WTC11 (cell line): ENCODE results near the gene MYRF. TPM values are rescaled to one million over a fixed set of nuclear protein-coding genes. Genes with fewer than 3 reads are reported as not detected.

Experiments
- ATAC-seq: fragments of 200-7000 bp; cut with Tn5 transposase; 2 replicates; pipeline ENCODE4 v1.10.0; 2021; ENCODE audit warnings: mild to moderate bottlenecking, moderate library complexity
- CTCF ChIA-PET: fragments of 300-600 bp; sonication (Branson Sonifier 250); formaldehyde crosslinking; loops from one replicate; lab custom pipeline; 2021; ENCODE audit warnings: antibody characterized with exemption; lab: Charles Lee
- POLR2A ChIA-PET: fragments of 350-600 bp; sonication (Branson Sonifier 250); formaldehyde crosslinking; loops from one replicate; lab custom pipeline; 2021; ENCODE audit warnings: antibody characterized with exemption; lab: Charles Lee
- DNase-seq: peaks from one replicate; pipeline ENCODE4 v3.0.0; 2021; ENCODE audit warnings: low spot score
- H3K27ac Mint-ChIP-seq: 2 replicates; pipeline ENCODE4 v1.8.0; 2021; ENCODE audit warnings: mixed read lengths
- H3K27me3 Mint-ChIP-seq: 2 replicates; pipeline ENCODE4 v1.8.0; 2021; ENCODE audit warnings: low read depth, mild to moderate bottlenecking, moderate library complexity, mixed read lengths
- H3K36me3 Mint-ChIP-seq: 2 replicates; pipeline ENCODE4 v1.8.0; 2021; ENCODE audit warnings: mixed read lengths
- H3K4me1 Mint-ChIP-seq: 2 replicates; pipeline ENCODE4 v1.8.0; 2022; ENCODE audit warnings: mixed read lengths
- H3K4me3 Mint-ChIP-seq: 2 replicates; pipeline ENCODE4 v1.8.0; 2021; ENCODE audit warnings: mild to moderate bottlenecking, moderate library complexity, mixed read lengths
- H3K9me3 Mint-ChIP-seq: 2 replicates; pipeline ENCODE4 v1.8.0; 2021; ENCODE audit warnings: mixed read lengths
- CREM ChIP-seq: sonication (generic); formaldehyde crosslinking; IDR thresholded peaks from 2 replicates; pipeline ENCODE4 v1.8.1; 2022; ENCODE audit warnings: mild to moderate bottlenecking, missing genetic modification reagents, moderate library complexity
- EMX1 ChIP-seq: fragments of 250-450 bp; sonication (Bioruptor Pico); IDR thresholded peaks from 2 replicates; pipeline ENCODE4 v1.8.0; 2021; ENCODE audit warnings: mild to moderate bottlenecking
- FOXJ3 ChIP-seq: sonication (generic); formaldehyde crosslinking; IDR thresholded peaks from 2 replicates; pipeline ENCODE4 v1.9.0; 2021; ENCODE audit warnings: missing genetic modification reagents, mild to moderate bottlenecking, borderline replicate concordance
- JAZF1 ChIP-seq: fragments of 250-450 bp; sonication (Bioruptor Pico); IDR thresholded peaks from 2 replicates; pipeline ENCODE4 v1.9.0; 2021; ENCODE audit warnings: moderate library complexity, mild to moderate bottlenecking, inconsistent platforms
- MXD4 ChIP-seq: fragments of 250-450 bp; sonication (Bioruptor Pico); IDR thresholded peaks from 2 replicates; pipeline ENCODE4 v1.8.0; 2021; ENCODE audit warnings: mild to moderate bottlenecking, moderate library complexity, borderline replicate concordance
- NFYB ChIP-seq: sonication (generic); formaldehyde crosslinking; conservative IDR thresholded peaks from 2 replicates; pipeline ENCODE4 v1.8.0; 2022; ENCODE audit warnings: low read depth, missing genetic modification reagents
- NR1H2 ChIP-seq: sonication (generic); formaldehyde crosslinking; IDR thresholded peaks from 2 replicates; pipeline ENCODE4 v1.9.0; 2021; ENCODE audit warnings: mild to moderate bottlenecking, moderate library complexity, missing genetic modification reagents
- RELA ChIP-seq: sonication (generic); formaldehyde crosslinking; IDR thresholded peaks from 2 replicates; pipeline ENCODE4 v1.8.1; 2022; ENCODE audit warnings: missing genetic modification reagents, mild to moderate bottlenecking, borderline replicate concordance
- RORB ChIP-seq: fragments of 250-450 bp; sonication (Bioruptor Pico); IDR thresholded peaks from 2 replicates; pipeline ENCODE4 v1.9.0; 2021; ENCODE audit warnings: mild to moderate bottlenecking
- TP53 ChIP-seq: sonication (generic); formaldehyde crosslinking; IDR thresholded peaks from 2 replicates; pipeline ENCODE4 v1.8.1; 2023; ENCODE audit warnings: mild to moderate bottlenecking, missing genetic modification reagents
- ZNF121 ChIP-seq: sonication (generic); formaldehyde crosslinking; IDR thresholded peaks from 2 replicates; pipeline ENCODE4 v1.8.0; 2023; ENCODE audit warnings: missing genetic modification reagents
- ZNF219 ChIP-seq: sonication (generic); formaldehyde crosslinking; IDR thresholded peaks from 2 replicates; pipeline ENCODE4 v1.8.0; 2023; ENCODE audit warnings: missing genetic modification reagents, mild to moderate bottlenecking, borderline replicate concordance
- ZNF671 ChIP-seq: fragments of 250-450 bp; sonication (Bioruptor Pico); IDR thresholded peaks from 2 replicates; pipeline ENCODE4 v1.8.0; 2021; ENCODE audit warnings: mild to moderate bottlenecking
- total RNA-seq: library from RNA; stranded (reverse); gene quantifications from 3 replicates; pipeline ENCODE4 v1.2.3, GENCODE V29; 2021
- TF ChIP-seq, protein P1 (sequence below): fragments of 200-600 bp; IDR thresholded peaks from 2 replicates; pipeline ENCODE4 v1.8.0; 2022; ENCODE audit warnings: antibody characterized with exemption
- TF ChIP-seq, protein P2 (sequence below): sonication (generic); formaldehyde crosslinking; IDR thresholded peaks from 2 replicates; pipeline ENCODE4 v1.8.1; 2022; ENCODE audit warnings: mild to moderate bottlenecking, moderate library complexity, missing genetic modification reagents
- TF ChIP-seq, protein P3 (sequence below): sonication (generic); formaldehyde crosslinking; IDR thresholded peaks from 2 replicates; pipeline ENCODE4 v1.8.0; 2022; ENCODE audit warnings: mild to moderate bottlenecking, missing genetic modification reagents
- TF ChIP-seq, protein P4 (sequence below): fragments of 250-450 bp; sonication (Bioruptor Pico); IDR thresholded peaks from 2 replicates; pipeline ENCODE4 v2.1.2; 2022; ENCODE audit warnings: mild to moderate bottlenecking, moderate library complexity
- TF ChIP-seq, protein P5 (sequence below): fragments of 250-450 bp; sonication (Bioruptor Pico); IDR thresholded peaks from 2 replicates; pipeline ENCODE4 v1.9.0; 2021; ENCODE audit warnings: mild to moderate bottlenecking, borderline replicate concordance
- TF ChIP-seq, protein P6 (sequence below): sonication (generic); formaldehyde crosslinking; IDR thresholded peaks from 2 replicates; pipeline ENCODE4 v1.8.1; 2022; ENCODE audit warnings: low read depth, mild to moderate bottlenecking, moderate library complexity, missing genetic modification reagents, borderline replicate concordance
- TF ChIP-seq, protein P7 (sequence below): sonication (generic); formaldehyde crosslinking; conservative IDR thresholded peaks from 2 replicates; pipeline ENCODE4 v1.8.1; 2022; ENCODE audit warnings: mild to moderate bottlenecking, missing genetic modification reagents
- TF ChIP-seq, protein P8 (sequence below): fragments of 250-450 bp; sonication (Bioruptor Pico); conservative IDR thresholded peaks from 2 replicates; pipeline ENCODE4 v1.9.0; 2021; ENCODE audit warnings: mild to moderate bottlenecking

MYRF gene
- total RNA-seq, 1 experiment from 2014 or later, result 5.9 TPM

DNA sequence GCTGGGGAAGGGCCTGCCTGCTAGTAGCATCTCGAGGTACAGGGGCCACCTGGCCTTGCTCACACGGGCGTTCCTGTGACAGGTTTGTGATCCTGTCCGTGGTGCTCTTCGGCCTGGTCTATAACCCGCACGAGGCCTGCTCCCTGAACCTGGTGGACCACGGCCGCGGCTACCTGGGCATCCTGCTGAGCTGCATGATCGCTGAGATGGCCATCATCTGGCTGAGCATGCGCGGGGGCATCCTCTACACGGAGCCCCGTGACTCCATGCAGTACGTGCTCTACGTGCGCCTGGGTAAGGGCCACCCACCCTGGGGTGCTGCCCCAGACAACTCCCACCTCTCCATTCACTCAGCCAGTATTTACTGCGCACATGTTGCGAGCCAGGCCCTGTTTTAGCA, 31.8 kb upstream of the MYRF start (continued):
- TF ChIP-seq, protein P1, sequence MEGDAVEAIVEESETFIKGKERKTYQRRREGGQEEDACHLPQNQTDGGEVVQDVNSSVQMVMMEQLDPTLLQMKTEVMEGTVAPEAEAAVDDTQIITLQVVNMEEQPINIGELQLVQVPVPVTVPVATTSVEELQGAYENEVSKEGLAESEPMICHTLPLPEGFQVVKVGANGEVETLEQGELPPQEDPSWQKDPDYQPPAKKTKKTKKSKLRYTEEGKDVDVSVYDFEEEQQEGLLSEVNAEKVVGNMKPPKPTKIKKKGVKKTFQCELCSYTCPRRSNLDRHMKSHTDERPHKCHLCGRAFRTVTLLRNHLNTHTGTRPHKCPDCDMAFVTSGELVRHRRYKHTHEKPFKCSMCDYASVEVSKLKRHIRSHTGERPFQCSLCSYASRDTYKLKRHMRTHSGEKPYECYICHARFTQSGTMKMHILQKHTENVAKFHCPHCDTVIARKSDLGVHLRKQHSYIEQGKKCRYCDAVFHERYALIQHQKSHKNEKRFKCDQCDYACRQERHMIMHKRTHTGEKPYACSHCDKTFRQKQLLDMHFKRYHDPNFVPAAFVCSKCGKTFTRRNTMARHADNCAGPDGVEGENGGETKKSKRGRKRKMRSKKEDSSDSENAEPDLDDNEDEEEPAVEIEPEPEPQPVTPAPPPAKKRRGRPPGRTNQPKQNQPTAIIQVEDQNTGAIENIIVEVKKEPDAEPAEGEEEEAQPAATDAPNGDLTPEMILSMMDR, result no peak
- TF ChIP-seq, protein P2, sequence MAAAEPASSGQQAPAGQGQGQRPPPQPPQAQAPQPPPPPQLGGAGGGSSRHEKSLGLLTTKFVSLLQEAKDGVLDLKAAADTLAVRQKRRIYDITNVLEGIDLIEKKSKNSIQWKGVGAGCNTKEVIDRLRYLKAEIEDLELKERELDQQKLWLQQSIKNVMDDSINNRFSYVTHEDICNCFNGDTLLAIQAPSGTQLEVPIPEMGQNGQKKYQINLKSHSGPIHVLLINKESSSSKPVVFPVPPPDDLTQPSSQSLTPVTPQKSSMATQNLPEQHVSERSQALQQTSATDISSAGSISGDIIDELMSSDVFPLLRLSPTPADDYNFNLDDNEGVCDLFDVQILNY (CRISPR knock-in tag), result no peak
- no peak for TF ChIP-seq JAZF1 (CRISPR knock-in tag)
- TF ChIP-seq, protein P3, sequence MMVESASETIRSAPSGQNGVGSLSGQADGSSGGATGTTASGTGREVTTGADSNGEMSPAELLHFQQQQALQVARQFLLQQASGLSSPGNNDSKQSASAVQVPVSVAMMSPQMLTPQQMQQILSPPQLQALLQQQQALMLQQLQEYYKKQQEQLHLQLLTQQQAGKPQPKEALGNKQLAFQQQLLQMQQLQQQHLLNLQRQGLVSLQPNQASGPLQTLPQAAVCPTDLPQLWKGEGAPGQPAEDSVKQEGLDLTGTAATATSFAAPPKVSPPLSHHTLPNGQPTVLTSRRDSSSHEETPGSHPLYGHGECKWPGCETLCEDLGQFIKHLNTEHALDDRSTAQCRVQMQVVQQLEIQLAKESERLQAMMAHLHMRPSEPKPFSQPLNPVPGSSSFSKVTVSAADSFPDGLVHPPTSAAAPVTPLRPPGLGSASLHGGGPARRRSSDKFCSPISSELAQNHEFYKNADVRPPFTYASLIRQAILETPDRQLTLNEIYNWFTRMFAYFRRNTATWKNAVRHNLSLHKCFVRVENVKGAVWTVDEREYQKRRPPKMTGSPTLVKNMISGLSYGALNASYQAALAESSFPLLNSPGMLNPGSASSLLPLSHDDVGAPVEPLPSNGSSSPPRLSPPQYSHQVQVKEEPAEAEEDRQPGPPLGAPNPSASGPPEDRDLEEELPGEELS (CRISPR knock-in tag), result no peak
- TF ChIP-seq, protein P4, sequence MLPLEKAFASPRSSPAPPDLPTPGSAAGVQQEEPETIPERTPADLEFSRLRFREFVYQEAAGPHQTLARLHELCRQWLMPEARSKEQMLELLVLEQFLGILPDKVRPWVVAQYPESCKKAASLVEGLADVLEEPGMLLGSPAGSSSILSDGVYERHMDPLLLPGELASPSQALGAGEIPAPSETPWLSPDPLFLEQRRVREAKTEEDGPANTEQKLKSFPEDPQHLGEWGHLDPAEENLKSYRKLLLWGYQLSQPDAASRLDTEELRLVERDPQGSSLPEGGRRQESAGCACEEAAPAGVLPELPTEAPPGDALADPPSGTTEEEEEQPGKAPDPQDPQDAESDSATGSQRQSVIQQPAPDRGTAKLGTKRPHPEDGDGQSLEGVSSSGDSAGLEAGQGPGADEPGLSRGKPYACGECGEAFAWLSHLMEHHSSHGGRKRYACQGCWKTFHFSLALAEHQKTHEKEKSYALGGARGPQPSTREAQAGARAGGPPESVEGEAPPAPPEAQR, result no peak
- TF ChIP-seq, protein P5, sequence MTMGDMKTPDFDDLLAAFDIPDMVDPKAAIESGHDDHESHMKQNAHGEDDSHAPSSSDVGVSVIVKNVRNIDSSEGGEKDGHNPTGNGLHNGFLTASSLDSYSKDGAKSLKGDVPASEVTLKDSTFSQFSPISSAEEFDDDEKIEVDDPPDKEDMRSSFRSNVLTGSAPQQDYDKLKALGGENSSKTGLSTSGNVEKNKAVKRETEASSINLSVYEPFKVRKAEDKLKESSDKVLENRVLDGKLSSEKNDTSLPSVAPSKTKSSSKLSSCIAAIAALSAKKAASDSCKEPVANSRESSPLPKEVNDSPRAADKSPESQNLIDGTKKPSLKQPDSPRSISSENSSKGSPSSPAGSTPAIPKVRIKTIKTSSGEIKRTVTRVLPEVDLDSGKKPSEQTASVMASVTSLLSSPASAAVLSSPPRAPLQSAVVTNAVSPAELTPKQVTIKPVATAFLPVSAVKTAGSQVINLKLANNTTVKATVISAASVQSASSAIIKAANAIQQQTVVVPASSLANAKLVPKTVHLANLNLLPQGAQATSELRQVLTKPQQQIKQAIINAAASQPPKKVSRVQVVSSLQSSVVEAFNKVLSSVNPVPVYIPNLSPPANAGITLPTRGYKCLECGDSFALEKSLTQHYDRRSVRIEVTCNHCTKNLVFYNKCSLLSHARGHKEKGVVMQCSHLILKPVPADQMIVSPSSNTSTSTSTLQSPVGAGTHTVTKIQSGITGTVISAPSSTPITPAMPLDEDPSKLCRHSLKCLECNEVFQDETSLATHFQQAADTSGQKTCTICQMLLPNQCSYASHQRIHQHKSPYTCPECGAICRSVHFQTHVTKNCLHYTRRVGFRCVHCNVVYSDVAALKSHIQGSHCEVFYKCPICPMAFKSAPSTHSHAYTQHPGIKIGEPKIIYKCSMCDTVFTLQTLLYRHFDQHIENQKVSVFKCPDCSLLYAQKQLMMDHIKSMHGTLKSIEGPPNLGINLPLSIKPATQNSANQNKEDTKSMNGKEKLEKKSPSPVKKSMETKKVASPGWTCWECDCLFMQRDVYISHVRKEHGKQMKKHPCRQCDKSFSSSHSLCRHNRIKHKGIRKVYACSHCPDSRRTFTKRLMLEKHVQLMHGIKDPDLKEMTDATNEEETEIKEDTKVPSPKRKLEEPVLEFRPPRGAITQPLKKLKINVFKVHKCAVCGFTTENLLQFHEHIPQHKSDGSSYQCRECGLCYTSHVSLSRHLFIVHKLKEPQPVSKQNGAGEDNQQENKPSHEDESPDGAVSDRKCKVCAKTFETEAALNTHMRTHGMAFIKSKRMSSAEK, result no peak
- no peak for TF ChIP-seq ZNF671 (CRISPR knock-in tag)
- no peak for TF ChIP-seq CREM (CRISPR knock-in tag)
- no peak for TF ChIP-seq RELA (CRISPR knock-in tag)
- no peak for TF ChIP-seq EMX1
- no peak for TF ChIP-seq NR1H2
- TF ChIP-seq, all 79 proteins: peak for 0

DNA sequence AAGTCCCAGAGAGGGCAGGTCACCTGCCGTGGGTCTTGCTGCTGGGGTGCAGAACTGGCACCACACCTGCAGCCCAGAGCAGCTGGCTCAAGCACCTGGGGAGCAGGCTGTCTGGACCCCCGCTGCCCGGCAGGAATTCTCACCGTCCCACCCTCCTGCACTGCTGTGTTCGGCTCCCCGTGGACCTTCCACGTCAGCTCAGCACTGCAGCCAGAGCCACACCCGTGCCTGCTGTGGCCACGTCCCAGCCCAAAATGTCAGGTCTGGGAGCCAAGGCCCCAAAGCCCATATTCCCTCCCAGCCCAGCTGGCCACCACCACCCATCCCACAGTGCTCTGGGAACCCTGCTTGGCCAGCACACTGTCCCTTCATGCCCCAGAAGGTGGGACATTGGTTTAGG, 28.0 kb upstream of the MYRF start:
- no peaks in the 10 kb centered on the region for H3K9me3 Mint-ChIP-seq
- no peaks in the 10 kb centered on the region for H3K36me3 Mint-ChIP-seq
- H3K27me3 Mint-ChIP-seq, result no peaks in the 10 kb centered on the region
- H3K27ac Mint-ChIP-seq, result no peak overlapping the region
- CTCF ChIA-PET, result interaction anchor here (1.2 to 2.1 kb wide), 2 partner anchors 9 to 23 kb away, joined by 6 to 11 read pairs; no protein-coding TSS in a partner anchor
- no peak for ATAC-seq
- H3K4me3 Mint-ChIP-seq, result no peak overlapping the region
- POLR2A ChIA-PET, result no interaction called here
- DNase-seq, result no peak
- peaks cover under 1% of the 10 kb centered on the region for H3K4me1 Mint-ChIP-seq
- no peak for TF ChIP-seq RORB (CRISPR knock-in tag)
- TF ChIP-seq FOXJ3 (CRISPR knock-in tag), result no peak
- TF ChIP-seq NFYB, result no peak
- no peak for TF ChIP-seq ZNF219 (CRISPR knock-in tag)
- TF ChIP-seq, protein P4, result no peak
- TF ChIP-seq, protein P6, sequence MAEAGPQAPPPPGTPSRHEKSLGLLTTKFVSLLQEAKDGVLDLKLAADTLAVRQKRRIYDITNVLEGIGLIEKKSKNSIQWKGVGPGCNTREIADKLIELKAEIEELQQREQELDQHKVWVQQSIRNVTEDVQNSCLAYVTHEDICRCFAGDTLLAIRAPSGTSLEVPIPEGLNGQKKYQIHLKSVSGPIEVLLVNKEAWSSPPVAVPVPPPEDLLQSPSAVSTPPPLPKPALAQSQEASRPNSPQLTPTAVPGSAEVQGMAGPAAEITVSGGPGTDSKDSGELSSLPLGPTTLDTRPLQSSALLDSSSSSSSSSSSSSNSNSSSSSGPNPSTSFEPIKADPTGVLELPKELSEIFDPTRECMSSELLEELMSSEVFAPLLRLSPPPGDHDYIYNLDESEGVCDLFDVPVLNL (CRISPR knock-in tag), result no peak
- TF ChIP-seq EMX1, result no peak
- TF ChIP-seq, protein P7, sequence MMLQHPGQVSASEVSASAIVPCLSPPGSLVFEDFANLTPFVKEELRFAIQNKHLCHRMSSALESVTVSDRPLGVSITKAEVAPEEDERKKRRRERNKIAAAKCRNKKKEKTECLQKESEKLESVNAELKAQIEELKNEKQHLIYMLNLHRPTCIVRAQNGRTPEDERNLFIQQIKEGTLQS, result no peak
- TF ChIP-seq, protein P8, sequence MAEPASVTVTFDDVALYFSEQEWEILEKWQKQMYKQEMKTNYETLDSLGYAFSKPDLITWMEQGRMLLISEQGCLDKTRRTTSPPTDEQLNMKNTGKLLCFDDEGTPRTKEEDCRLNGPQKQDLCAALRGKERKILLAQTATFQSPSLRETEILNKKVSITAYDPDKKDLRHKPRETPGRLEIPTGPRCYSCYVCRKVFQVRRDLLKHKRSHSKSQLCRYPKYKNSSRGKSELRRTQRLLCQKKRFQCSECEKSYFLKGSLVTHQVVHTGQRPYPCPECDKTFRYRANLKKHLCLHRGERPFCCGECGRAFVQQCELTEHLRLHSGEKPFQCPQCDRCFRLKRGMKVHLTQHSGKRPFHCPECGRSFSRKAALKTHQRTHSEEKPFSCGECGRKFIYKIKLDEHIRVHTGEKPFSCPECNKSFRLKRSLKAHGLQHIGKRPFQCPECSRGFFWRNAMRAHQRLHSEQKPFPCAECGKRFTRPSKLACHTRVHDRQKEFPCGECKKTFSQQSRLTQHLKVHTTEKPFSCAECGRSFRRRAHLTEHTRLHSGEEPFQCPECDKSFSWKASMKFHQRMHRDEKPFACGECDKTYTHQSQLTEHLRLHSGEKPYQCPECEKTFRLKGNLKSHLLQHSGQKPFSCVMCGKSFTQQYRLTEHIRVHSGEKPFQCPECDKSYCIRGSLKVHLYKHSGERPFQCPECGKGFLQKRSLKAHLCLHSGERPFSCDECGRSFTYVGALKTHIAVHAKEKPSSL (CRISPR knock-in tag), result no peak
- TF ChIP-seq ZNF121 (CRISPR knock-in tag), result no peak
- TF ChIP-seq MXD4 (CRISPR knock-in tag), result no peak
- no peak for TF ChIP-seq TP53
